GM21723 (cell line): Measurements from ENCODE around the gene CRACDL.

ENCODE experiments used
- ATAC-seq: cut with Tn5 transposase; IDR thresholded peaks from one replicate; pipeline ENCODE4 v1.9.1; 2021; ENCODE audit warnings: mild to moderate bottlenecking, moderate library complexity; ENCODE audit not compliant: unreplicated experiment

Gene CRACDL

GRCh38 chr2:98866033-98866432, 70.0 kb downstream of the CRACDL start:
- ATAC-seq = no peak

GRCh38 chr2:98861601-98862000, 74.4 kb downstream of the CRACDL start:
- ATAC-seq = no peak

DNA sequence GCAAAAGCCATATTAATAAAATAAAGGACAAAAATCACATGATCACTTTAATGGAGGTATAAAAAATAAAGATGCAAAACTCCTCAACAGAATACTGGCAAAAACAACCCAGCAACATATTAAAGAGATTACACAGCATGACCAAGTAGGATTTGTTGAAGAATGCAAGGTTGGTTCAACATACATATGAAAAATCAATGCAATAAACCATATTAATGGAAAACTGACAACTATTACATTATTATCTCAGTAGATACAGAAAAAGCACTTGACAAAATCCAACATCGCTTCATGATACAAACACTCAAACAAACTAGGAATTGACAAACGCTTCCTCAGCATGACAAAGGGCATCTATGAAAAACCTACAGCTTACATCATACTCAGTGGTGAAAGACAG, 76.7 kb downstream of the CRACDL start:
- ATAC-seq = no peak

DNA sequence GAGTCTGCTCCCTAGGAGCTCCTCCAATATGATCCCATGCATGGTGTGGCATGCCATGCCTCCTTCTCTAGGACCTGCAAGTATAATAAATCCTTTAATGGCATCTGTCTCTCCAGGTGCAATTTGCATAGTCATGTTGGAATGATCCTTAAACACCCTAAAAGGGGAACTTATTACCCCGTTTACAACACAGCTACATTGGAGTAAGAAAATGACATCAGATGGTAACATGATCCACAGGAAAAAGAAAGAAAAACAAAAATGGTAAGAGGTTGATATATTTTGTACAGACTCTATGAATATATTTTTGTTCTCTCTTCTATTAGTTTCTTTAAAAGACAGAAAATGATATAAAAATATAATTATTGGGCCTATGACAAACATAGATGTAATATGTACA, 79.0 kb downstream of the CRACDL start:
- no peak for ATAC-seq

- no peak for ATAC-seq
Measured at GRCh38 chr2:98854682-98855081, 81.3 kb downstream of the CRACDL start.

DNA sequence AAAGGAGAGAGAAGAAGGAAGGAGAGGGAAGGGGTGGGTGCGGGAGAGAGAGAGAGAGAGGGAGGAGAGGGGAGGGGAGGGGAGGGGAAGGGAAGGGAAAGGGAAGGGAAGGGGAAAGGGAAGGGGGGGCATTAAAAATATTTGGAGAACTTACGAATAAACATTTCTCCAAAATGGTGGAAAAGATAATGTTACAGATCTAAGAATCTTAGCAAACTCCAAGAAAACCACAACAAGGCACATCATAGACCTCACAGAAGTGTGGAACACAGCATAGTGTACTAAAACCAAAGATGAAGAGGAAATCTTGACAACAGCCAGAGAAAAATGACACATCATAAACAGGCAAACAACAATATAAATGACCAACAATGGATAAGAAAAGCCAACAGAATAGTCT, 83.1 kb downstream of the CRACDL start:
- ATAC-seq = no peak

GRCh38 chr2:98850074-98850473, 86.0 kb downstream of the CRACDL start:
- no peak for ATAC-seq

DNA sequence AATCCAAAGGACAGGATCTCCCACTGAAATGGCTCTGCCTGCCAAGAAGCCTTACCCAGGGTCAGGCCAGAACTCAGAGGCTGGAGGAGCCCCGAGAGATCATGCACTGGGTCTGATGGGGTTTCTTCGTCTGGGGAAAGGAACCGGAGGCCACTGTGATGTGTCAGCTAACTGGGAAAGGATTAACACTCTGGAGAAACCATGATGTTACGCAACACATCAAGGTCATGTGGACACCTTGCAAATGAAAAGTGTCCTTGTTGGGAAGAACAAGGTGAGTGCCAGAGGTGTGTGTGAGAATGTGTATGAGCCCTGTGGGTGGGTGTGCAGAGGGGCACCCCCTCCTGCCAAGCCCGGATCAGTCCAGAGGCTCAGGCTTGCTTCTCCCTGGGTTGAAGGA, 86.9 kb downstream of the CRACDL start:
- no peak for ATAC-seq

DNA sequence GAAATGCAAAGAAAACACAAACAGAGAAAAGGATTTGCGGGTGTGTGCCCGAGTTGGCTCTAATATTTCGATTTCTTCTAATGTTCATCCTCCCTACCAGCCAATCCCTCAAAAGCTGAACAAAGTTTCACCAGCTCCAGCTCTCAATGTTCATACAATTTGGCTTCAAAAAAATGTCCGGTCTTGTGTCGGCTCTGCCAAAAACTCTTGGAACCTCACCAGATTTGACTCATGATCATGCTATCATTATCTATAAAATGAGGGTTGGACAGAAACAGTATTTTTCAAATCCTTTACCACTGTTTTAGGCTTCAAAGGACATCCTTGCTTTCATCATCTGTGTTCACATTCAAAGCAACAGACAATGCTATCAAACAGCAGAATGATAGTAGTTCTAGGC, 88.2 kb downstream of the CRACDL start:
- ATAC-seq = no peak

DNA sequence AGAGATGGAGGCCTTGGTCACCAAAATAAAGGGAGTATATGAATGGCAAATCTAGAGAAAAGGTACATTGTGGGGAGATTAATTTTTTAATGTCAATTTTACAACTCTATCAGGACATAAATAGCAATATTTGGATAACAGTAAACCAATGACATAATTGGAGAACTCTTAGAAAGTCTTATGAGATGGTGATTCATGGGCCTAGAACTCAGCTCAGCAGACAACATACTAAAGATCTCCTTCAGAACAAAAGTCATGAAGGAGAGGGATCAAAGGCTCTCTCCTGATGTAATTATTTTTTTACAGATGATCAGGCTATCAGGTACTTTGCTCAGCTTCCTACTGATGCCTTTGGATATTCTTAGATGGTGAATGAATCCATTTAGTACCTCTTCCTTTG, 90.0 kb downstream of the CRACDL start:
- ATAC-seq = no peak

GRCh38 chr2:98842136-98842535, 93.9 kb downstream of the CRACDL start:
- ATAC-seq = no peak

DNA sequence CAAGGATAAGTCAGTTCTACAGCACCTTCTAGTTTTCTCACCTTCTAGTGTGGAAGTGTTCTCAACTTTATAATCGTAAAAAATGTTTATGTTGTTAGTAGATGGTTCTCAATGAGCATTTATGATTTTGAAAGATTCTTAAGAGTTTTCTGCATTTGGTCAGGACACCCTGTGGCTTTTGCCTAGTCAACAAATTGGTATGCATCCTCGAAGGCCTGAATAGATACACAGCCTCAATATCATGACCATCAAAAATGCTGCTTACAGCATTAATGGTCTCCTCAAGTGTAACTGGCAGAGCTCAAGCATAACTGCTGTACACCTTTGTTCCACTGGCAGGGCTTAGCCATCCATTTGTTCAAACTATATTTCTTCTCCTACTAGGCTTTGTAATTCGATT, 96.7 kb downstream of the CRACDL start:
- ATAC-seq = no peak

DNA sequence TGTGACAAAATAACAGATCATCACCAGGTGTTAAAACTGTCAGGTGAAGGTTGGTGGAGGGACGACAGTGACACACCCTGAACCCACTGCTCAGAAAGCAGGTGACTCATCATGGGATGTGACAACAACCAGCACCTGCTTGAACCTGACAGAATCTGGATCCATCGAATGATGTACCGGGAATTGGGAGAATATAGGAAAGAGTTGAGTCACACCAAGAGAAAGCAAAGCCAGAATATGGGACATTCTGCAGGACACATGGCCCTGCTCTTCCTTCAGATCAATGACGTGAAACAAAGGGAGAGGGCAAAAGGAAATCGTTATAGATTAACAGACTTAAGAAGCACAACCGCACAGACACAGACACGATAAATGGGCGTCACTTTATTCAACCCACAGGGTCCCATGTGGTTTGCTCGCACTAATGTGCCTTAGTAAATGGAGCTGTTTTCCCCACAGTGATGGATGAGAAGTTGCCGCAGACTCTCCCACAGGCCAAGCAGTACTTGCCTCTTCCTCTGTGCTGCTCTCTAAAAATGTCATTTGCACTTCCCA, 100.1 kb downstream of the CRACDL start:
- no peak for ATAC-seq

DNA sequence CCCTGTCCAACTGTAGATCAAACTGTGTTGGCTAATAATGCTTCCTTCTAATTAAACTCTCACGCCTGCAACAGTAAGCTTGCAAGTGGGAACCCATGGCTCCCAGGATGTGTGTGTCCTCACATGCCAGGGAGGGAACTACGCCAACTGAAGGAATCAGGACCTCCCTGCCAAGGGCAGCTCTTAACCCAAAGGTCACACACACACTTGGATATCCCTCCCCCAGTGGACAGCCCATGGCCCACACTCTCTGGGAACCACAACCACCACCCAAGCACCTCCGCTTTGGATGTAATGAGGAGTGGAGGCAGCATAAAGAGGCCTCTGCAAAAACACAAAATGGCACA, 102.1 kb downstream of the CRACDL start:
- ATAC-seq = no peak

DNA sequence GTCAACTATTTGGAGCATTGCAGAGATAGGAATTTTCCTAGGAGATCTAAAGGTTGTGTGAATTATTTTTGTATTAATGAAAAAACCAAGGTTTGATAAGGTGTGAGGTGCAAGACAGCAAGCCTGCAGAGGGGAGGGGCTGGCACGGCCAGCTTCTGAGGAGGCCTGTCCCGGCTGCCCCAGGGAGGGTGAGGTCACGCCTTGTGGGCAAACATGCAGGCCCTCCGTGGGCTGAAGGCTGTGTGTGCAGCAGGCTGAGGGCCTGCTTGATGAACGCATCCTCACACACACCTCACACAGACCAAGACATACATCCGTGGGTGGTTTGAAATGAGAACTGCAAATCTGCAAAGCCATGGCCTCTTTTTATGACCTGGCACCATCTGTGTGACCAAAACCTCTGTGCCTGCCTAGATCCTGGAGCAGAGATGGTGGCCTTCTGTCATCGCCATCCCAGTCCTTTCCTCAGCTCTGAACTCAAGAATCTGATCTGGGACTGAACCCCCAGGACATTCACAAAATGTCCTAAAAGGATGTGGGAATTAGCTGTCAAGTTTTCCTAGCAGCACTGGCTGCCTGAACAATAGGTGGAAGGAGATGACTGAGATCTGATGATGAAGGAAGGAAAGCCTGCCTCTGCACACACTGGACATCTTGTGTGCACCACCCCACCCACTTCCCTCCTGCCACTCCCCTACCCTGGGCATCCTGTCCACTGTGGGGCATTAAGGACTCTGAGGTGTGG, 102.7 kb downstream of the CRACDL start:
- ATAC-seq = no peak

DNA sequence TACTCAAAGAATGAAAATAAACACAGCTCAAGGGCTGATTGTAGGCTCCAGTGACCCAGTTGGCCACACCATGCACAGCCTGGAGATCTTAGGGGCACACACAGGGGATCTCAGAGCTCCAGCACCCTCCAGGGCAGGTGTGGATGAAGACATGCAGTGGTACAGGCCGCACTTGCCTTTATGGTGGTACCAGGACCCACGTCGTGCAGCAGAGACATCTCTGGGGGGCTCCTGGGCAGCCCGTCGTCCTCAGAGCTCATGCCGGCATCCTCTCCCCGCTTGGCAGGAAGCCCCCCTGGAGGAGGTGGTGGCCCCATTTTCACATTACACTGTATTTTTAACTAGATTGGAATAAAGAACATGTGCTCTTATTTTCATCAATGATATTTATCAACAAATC, 103.9 kb downstream of the CRACDL start:
- ATAC-seq = no peak

DNA sequence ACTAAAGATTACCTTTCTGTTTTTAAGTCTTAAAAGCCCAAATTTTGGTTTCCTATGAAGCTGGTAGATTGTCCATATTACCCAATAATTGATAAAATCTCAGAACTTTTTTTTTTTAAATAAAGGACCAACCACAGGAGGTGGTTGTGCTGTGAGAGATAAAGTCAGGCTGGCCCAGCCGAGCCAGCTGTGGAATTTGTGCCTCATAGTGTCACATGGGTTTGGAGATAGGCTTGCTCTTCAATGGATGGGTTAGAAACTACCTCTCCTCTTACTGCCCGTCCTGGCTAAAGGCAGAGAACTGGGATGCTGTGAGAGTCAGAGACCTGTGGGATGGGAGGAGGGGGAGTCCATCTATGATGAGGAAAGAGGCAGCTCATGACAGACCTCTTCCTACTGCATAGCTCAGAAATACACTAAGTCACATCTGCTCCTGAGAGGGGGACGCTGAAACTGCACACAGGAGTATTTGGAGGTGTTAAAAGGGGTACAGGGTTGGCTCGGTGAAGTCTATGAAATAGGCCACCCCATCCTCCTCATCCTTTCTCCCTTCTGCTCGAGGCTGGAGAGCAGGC, 105.4 kb downstream of the CRACDL start:
- ATAC-seq = no peak

- ATAC-seq = no peak
Measured at GRCh38 chr2:98829581-98830270, 106.3 kb downstream of the CRACDL start.

GRCh38 chr2:98828793-98829371, 107.1 kb downstream of the CRACDL start:
- ATAC-seq = no peak

GRCh38 chr2:98828369-98828744, 107.7 kb downstream of the CRACDL start:
- no peak for ATAC-seq

DNA sequence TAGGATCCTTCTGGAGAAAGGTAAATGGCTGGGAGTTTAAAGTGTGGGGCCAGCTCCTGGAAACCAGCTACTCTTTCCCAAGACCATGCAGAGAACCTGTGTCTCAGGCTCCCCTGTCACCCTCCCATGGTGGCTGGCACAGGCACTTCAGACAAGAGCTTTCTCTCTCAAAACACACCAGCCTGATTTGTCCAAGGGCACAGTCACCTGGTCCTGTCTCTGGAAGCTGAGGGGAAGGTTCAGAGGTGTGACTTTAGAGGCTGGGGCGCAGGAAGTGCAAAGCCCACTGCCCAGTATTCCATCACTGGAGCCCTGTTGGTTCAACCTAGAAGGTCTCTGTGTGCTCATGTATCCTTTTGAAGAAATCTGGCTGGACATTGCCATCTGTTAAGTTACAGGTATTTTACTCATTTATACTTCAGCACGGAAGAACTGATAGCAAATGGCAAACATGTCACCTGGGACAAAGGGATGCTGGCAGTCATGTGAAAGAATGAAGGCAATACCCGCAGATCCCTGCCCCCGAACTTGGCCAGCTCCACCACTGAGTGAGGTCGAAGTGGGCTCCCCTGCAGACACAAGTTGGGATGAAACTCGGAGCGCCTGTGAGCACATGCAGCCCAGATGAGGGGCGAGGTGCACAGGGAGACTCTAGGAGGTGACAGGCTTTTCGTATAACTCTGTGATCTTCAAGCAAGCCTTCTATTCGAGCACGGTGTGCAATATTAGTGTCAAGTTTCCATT, 108.2 kb downstream of the CRACDL start:
- no peak for ATAC-seq
